Naive B cell (primary cell): Measurements from ENCODE around the gene F10. TPM values are rescaled to one million over a fixed set of nuclear protein-coding genes. Genes with fewer than 3 reads are reported as not detected.

Experiments used
- ATAC-seq, 2 donors: fragments of 150-1000 bp; cut with Tn5 transposase; 2 replicates each; pipeline ENCODE4 v1.10.0; 2021; ENCODE audit warnings: low read depth in 2 of 2, mild to moderate bottlenecking in 2 of 2, moderate library complexity in 2 of 2
- DNase-seq: peaks from one replicate; pipeline ENCODE4 v3.0.0; 2022
- H3K27ac Mint-ChIP-seq, 6 donors: one replicate each; pipeline ENCODE4 v1.8.0; 2020 to 2022; ENCODE audit warnings: mild to moderate bottlenecking in 6 of 6, mixed read lengths in 6 of 6, moderate library complexity in 5 of 6, inconsistent platforms in 2 of 6
- H3K27me3 Mint-ChIP-seq, 3 donors: one replicate each; pipeline ENCODE4 v1.8.0; 2021 to 2022; ENCODE audit warnings: mixed read lengths in 3 of 3, mild to moderate bottlenecking in 1 of 3
- H3K36me3 Mint-ChIP-seq, 2 donors: one replicate each; pipeline ENCODE4 v1.8.0; 2020 to 2022; ENCODE audit warnings: mixed read lengths in 2 of 2, inconsistent platforms in 1 of 2, mild to moderate bottlenecking in 1 of 2
- H3K4me1 Mint-ChIP-seq, 3 donors: one replicate each; pipeline ENCODE4 v1.8.0; 2020 to 2022; ENCODE audit warnings: mixed read lengths in 3 of 3, inconsistent platforms in 1 of 3, mild to moderate bottlenecking in 1 of 3, moderate library complexity in 1 of 3
- H3K4me3 Mint-ChIP-seq, 8 donors: one replicate each; pipeline ENCODE4 v1.8.0; 2020 to 2022; ENCODE audit warnings: mild to moderate bottlenecking in 8 of 8, mixed read lengths in 8 of 8, moderate library complexity in 8 of 8, inconsistent platforms in 2 of 8
- H3K9me3 Mint-ChIP-seq, 7 donors: one replicate each; pipeline ENCODE4 v1.8.0; 2020 to 2022; ENCODE audit warnings: mixed read lengths in 7 of 7, mild to moderate bottlenecking in 5 of 7, inconsistent platforms in 2 of 7, moderate library complexity in 1 of 7
- polyA plus RNA-seq, 6 donors: library from polyadenylated mRNA; unstranded; fragments of 300-500 nt; fragmentation: Illumina TruSeq; gene quantifications; one replicate each; pipeline ENCODE4 v1.2.3, GENCODE V29; 2021; ENCODE audit warnings: low read depth in 6 of 6

The F10 gene
- polyA plus RNA-seq, 6 donors from 2014 or later = not detected

- no peaks in the 10 kb centered on the region for H3K27me3 Mint-ChIP-seq
- H3K36me3 Mint-ChIP-seq = peaks cover 0 to 25% of the 10 kb centered on the region in 2 donors
- no peaks in the 10 kb centered on the region for H3K9me3 Mint-ChIP-seq
- DNase-seq (no peak), ATAC-seq (no peak)
- no peak overlapping the region for H3K27ac Mint-ChIP-seq
- no peak overlapping the region for H3K4me3 Mint-ChIP-seq
- H3K4me1 Mint-ChIP-seq = peaks cover 3 to 4% (median 3%) of the 10 kb centered on the region in 3 donors
Measured at GRCh38 chr13:113196970-113197737, 74.6 kb downstream of the F10 start.

Other genes with a start within 250 kb of the F10 start
- 1 to 10 TPM; 2.1 to 4.7 (median 4.2) TPM for gene MCF2L, start 153.6 kb upstream of the F10 start, polyA plus RNA-seq
- gene F7, start 17.0 kb upstream of the F10 start, polyA plus RNA-seq = not detected
- under 1 TPM in 1 of 6 donors, not detected in 5; 0.17 TPM for gene PROZ, start 35.8 kb downstream of the F10 start, polyA plus RNA-seq
- 10 to 100 TPM; 44.7 to 76.2 (median 55.4) TPM for gene PCID2, start 85.9 kb downstream of the F10 start, polyA plus RNA-seq
- gene CUL4A, start 86.8 kb downstream of the F10 start, polyA plus RNA-seq = 10 to 100 TPM; 28.9 to 43.7 (median 36.8) TPM
- 10 to 100 TPM; 18.5 to 24.3 (median 19.9) TPM for gene LAMP1, start 174.4 kb downstream of the F10 start, polyA plus RNA-seq
- gene GRTP1, start 241.3 kb downstream of the F10 start, polyA plus RNA-seq = under 1 TPM in 1 of 6 donors, not detected in 5; 0.28 TPM